H1 (cell line): ENCODE measurements around the gene STARD3. TPM values are rescaled to one million over a fixed set of nuclear protein-coding genes. Genes with fewer than 3 reads are reported as not detected.

ENCODE experiments used
- ASH2L ChIP-seq: fragments of 200-600, 300-600 bp; sonication (generic); IDR thresholded peaks from one replicate; pipeline ENCODE4 v1.7.1; 2017; ENCODE audit warnings: low read length
- ATF2 ChIP-seq: IDR thresholded peaks from 2 replicates; pipeline ENCODE4 v1.6.1; 2012; ENCODE audit warnings: low read length, inconsistent platforms
- CHD7 ChIP-seq: fragments of 300-600 bp; sonication (generic); IDR thresholded peaks from 2 replicates; pipeline ENCODE4 v1.7.1; 2012; ENCODE audit warnings: low read length, moderate library complexity, mild to moderate bottlenecking, inconsistent platforms; ENCODE audit not compliant: insufficient replicate concordance
- JUND ChIP-seq: IDR thresholded peaks from 2 replicates; pipeline ENCODE4 v1.6.1; 2011; ENCODE audit warnings: mild to moderate bottlenecking, improper control_type of control experiment, low read length
- KDM1A ChIP-seq: fragments of 200-600, 300-600 bp; sonication (generic); IDR thresholded peaks from 2 replicates; pipeline ENCODE4 v1.7.1; 2016; ENCODE audit warnings: mild to moderate bottlenecking, low read length, borderline replicate concordance
- MAFK ChIP-seq: IDR thresholded peaks from 2 replicates; pipeline ENCODE4 v1.6.1; 2012; ENCODE audit warnings: low read depth, mild to moderate bottlenecking, improper control_type of control experiment, low read length
- TAF7 ChIP-seq: optimal IDR thresholded peaks from 2 replicates; pipeline ENCODE3; 2011; ENCODE audit warnings: low read depth, mild to moderate bottlenecking, inconsistent platforms, low read length, moderate library complexity, borderline replicate concordance
- polyA plus RNA-seq, 7 experiments: library from polyadenylated mRNA; depleted of rRNA in 3 of 7; stranded (reverse) in 5 of 7; unstranded in 2 of 7; fragments of >200 nt in 5 of 7; fragments of 200-250 nt in 2 of 7; gene quantifications; 1 replicate in 5 of 7; 2 replicates in 1 of 7; 4 replicates in 1 of 7; pipeline versions ENCODE4 v1.2.1 to v1.2.3, GENCODE V29; 2011 to 2013; ENCODE audit warnings: missing spikeins in 2 of 7, mixed read lengths in 2 of 7
- total RNA-seq: library from RNA; stranded (reverse); fragmentation: NEBNext Ultra II Directional; extraction: Animal tissue kit (Norgen Biotek cat#: 25700); gene quantifications from 2 replicates; pipeline ENCODE4 v1.2.1, GENCODE V29; 2021

The STARD3 gene
- total and polyA plus RNA-seq, 2 of the 8 experiments (the other 6 are each of a cell fraction or from before 2014, with no cell fraction given) = 47.6 to 80.3 TPM

DNA sequence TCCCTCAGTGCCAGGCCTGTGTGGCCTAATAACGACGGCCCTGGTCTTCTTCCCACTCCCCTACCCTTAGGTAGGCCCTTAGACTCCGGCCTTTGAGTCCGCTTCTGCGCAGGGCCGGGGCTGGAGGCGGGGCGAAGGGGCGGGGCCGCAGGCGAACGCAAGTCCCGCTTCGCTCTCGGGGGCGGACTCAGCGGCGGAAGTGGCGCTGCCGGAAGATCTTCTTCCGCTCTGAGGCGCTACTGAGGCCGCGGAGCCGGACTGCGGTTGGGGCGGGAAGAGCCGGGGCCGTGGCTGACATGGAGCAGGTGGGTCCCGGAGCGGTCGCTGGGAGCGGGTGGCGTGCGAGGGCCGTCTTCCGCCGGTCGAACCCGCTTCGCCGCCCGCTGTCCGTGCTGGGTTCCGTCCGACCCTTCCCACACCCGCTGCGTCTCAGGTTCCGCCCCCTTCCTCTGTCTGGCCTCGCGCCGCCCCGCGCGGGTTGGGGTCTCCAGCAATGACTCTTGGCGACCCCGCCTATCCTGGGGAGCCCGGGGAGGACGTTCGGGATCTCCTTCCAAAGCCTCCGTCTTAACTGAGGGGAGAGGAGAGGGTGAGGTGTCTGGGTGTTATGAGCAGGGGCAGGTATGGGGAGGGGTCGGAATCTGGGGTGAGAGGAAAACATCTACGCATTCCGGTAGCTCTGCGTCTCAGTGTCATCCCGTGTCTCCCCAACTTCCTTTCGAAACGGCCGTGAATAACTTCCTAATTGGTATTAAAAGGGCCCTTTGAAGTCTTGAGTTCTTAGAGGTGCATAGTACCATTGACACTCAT, at the start of gene STARD3 (continued):
- TF ChIP-seq CHD7 = no peak
- TF ChIP-seq KDM1A = no peak
- TF ChIP-seq TAF7 = peak; percentile 27
- no peak for TF ChIP-seq JUND
- TF ChIP-seq ATF2 = no peak
- TF ChIP-seq MAFK = no peak
- TF ChIP-seq ASH2L = peak; percentile 94
